Coronary artery (tissue), 2 donors: ENCODE results near the gene VPS36.
"Not testable (repeated sequence)": the region's sequence is repeated elsewhere in the genome, so short reads cannot be mapped to it uniquely, and the experiment has no call there.

Experiments
- DNase-seq: peaks from one replicate; pipeline ENCODE4 v3.0.0-alpha.2; 2017; ENCODE audit warnings: low spot score
- H3K27ac ChIP-seq, 2 donors: fragments of 200-600 bp; sonication (generic); one replicate each; pipeline ENCODE4 v1.5.1; 2016 to 2019
- H3K4me3 ChIP-seq: fragments of 200-600 bp; sonication (generic); 2 replicates; pipeline ENCODE4 v1.5.1; 2016; ENCODE audit warnings: mild to moderate bottlenecking, moderate library complexity
- CTCF ChIP-seq: fragments of 200-600 bp; sonication (generic); IDR thresholded peaks from one replicate; pipeline ENCODE4 v1.5.1; 2019; ENCODE audit warnings: antibody characterized with exemption

Gene VPS36

GRCh38 chr13:52419080-52419479, 31.4 kb downstream of the VPS36 start:
- no peak for TF ChIP-seq CTCF
- no peak overlapping the region for H3K27ac ChIP-seq
- no peak overlapping the region for H3K4me3 ChIP-seq
- no peak for DNase-seq

GRCh38 chr13:52414963-52415362, 35.5 kb downstream of the VPS36 start:
- Histone ChIP-seq H3K27ac (no peak overlapping the region), H3K4me3 (no peak overlapping the region)
- no peak for TF ChIP-seq CTCF
- no peak for DNase-seq

- no peak for DNase-seq
- TF ChIP-seq CTCF = no peak
- Histone ChIP-seq H3K27ac (peak overlapping the region in 1 of 2 donors; percentile 6), H3K4me3 (no peak overlapping the region)
Measured at GRCh38 chr13:52414051-52414450, 36.4 kb downstream of the VPS36 start.

GRCh38 chr13:52412128-52412527, 38.3 kb downstream of the VPS36 start:
- Histone ChIP-seq H3K4me3 (no peak overlapping the region), H3K27ac (no peak overlapping the region)
- no peak for TF ChIP-seq CTCF
- DNase-seq = no peak

- DNase-seq = no peak
- no peak for TF ChIP-seq CTCF
- Histone ChIP-seq H3K27ac (no peak overlapping the region), H3K4me3 (no peak overlapping the region)
Measured at GRCh38 chr13:52411629-52412028, 38.8 kb downstream of the VPS36 start.

GRCh38 chr13:52408071-52408658, 42.3 kb downstream of the VPS36 start:
- not testable (repeated sequence) for H3K4me3 ChIP-seq, DNase-seq, H3K27ac ChIP-seq

GRCh38 chr13:52407436-52407835, 43.0 kb downstream of the VPS36 start:
- H3K4me3 ChIP-seq, DNase-seq, H3K27ac ChIP-seq: not testable (repeated sequence)

- H3K4me3 ChIP-seq = peak overlapping the region; percentile 74
- TF ChIP-seq CTCF = no peak
- DNase-seq = no peak
- H3K27ac ChIP-seq = peak overlapping the region in 1 of 2 donors; percentile 55
Measured at GRCh38 chr13:52406629-52407028, 43.8 kb downstream of the VPS36 start.
